Embryonic facial prominence (tissue), 1 donor: ENCODE data around the gene ITCH.
A peak's percentile ranks its signal among the peaks of the same experiment; 100 is the strongest.

Experiments used
- DNase-seq: peaks from one replicate; pipeline ENCODE4 v3.0.0-alpha.2; 2016; ENCODE audit errors: extremely low spot score

ITCH gene

DNA sequence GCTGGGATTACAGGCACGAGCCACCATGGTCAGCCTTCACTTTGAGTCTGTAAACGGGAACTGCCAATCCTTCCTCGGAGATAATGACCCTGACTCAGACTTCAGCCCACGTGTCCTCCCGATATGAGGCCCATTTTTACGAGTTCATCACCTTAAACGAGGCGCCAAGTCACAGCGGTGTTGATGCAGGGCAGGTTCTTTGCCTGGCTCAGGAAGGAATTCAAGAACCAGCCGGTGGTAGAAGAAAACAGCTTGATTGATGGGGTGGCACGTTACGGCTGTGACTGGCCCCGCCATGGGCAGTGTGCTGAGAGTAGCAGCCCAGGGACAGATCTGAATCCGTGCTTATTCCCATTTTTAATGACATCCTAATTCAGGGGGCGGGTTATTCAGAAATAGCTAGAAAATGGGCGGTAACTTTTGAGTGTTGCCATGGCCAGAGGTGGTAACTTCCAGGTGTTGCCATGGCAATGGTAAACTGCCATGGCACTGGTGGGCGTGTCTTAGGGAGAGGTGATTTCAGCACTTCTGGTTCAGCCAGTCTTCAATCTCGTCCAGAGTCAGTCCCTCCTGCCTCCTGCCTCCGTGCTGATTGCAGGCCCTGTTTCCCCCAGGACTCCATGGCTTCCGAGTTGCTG lies 186.3 kb downstream of the ITCH start:
- DNase-seq: no peak

DNA sequence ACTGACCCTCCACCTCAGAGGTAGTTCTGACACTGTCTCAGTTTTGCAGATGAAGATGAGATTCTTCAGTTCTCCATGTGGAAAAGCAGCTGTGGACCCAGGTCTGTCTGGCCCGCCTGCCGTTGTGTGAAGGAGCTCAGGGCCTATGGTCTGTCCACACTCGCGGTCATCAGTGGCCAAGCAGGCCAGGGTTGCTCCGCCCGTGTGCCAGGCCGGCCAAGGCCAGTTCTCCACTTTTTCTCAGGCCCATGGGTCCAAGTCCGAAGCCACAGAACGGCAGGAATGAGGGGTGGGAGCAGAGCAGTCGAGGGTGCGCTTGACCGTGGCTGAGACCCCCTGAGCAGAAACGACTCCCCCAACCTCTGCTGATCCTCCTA lies 186.8 kb downstream of the ITCH start:
- no peak for DNase-seq

DNA sequence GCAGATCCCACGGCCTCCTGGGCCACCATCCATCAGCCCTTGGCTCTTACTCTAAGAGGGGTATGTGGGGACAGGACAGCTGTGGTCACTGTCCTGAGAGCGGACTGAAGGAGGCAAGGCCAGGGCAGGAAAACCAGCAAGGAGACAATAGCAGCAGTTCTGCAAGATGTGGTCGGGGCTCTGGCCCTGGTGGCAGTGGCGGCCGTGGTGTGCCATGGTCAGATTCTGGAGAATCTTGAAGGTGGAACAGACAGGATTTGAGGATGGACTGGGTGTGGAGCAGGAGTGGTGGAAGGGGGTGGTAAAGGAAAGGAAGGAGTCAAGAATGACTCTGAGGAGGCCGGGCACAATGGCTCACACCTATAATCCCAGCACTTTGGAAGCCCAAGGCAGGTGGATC lies 189.5 kb downstream of the ITCH start:
- DNase-seq: no peak

DNA sequence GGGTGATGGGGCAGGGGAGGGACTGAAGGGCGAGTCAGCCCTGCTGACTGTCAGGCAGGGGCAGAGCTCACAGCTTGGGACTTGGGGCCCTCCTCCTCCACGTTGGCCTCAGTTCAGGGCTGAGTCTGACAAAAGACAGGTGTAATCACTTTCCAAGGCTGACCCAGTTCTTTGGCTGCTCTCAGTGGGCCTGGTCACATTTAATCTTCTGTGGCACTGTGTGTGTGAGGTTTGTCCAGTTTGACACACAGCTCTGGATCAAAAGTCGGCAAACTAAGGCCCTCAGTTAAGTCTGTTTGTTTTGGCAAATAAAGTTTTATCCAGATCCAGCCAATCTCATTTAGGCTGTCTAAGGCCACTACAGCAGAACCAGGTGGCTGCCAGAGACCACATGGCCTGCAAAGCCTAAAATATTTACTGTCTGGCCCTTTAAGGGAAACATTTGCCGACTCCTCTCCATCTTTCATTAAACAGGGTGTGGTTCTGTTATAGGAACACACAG lies 190.3 kb downstream of the ITCH start:
- no peak for DNase-seq

GRCh38 chr20:34557936-34558319 lies 194.9 kb downstream of the ITCH start:
- DNase-seq: no peak

- peak; percentile 92 for DNase-seq
Observed at GRCh38 chr20:34558320-34559218, 195.5 kb downstream of the ITCH start, which contains the start of gene MAP1LC3A. MAP1LC3A (plus strand) TSS chr20:34558718; CDS start chr20:34558869, 151 bp downstream.

DNA sequence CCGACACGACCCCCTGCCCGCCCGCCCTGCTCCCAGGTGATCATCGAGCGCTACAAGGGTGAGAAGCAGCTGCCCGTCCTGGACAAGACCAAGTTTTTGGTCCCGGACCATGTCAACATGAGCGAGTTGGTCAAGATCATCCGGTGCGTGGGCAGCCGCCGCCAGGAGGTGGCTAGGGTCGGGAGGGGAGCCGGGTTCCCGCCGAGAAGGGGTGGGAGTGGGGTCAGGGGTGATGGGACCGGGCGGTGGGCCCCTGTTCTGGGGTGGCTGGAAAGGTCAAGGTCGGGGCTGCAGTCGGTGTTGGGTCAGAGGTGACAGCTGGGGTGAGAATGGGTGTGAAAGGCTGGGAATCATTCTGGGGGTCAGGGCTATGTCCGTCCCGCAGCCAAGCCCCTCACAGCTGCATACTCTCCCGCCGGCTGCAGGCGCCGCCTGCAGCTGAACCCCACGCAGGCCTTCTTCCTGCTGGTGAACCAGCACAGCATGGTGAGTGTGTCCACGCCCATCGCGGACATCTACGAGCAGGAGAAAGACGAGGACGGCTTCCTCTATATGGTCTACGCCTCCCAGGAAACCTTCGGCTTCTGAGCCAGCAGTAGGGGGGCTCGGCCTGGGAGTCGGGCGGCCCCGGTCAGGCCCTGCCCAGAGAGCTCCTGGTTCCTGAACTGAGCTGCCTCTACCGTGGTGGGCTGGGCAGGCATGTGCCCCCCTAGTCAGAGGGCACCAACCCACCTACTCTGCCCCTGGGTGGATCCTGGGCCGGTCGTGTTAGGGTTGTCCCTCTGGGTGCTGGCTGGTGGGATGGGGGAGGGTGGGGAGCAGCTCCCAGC lies 196.5 kb downstream of the ITCH start:
- no peak for DNase-seq

GRCh38 chr20:34560141-34560523 lies 197.1 kb downstream of the ITCH start:
- DNase-seq: no peak

- DNase-seq: no peak
Observed at GRCh38 chr20:34560614-34561013, 197.5 kb downstream of the ITCH start.
